ENCODE results near the gene CRHR1.

GRCh38 chr17:45861165-45861564, 77.0 kb downstream of the CRHR1 start:
- TF ChIP-seq ZNF416 (tag by site-specific recombination; IDR thresholded peaks at IDR 0.05) (no peak), TCF7L2 (IDR thresholded peaks at IDR 0.05; ENCODE audit: borderline replicate concordance, low read depth, low read length) (no peak), CTCF (tag by site-specific recombination; IDR thresholded peaks at IDR 0.05) (no peak), ZNF621 (tag by site-specific recombination; IDR thresholded peaks at IDR 0.05) (no peak), ZNF391 (tag by site-specific recombination; IDR thresholded peaks at IDR 0.05; ENCODE audit: borderline replicate concordance, low read depth) (no peak), ZBTB8A (tag by site-specific recombination; IDR thresholded peaks at IDR 0.05) (no peak), ZNF776 (tag by site-specific recombination; IDR thresholded peaks at IDR 0.05; ENCODE audit: borderline replicate concordance) (no peak), ZNF221 (tag by site-specific recombination; IDR thresholded peaks at IDR 0.05; ENCODE audit: borderline replicate concordance) (no peak), ZNF623 (tag by site-specific recombination; IDR thresholded peaks at IDR 0.05) (no peak), ZBTB17 (tag by site-specific recombination; IDR thresholded peaks at IDR 0.05) (no peak), ZNF398 (tag by site-specific recombination; IDR thresholded peaks at IDR 0.05) (no peak), ZNF670 (tag by site-specific recombination; IDR thresholded peaks at IDR 0.05; ENCODE audit: low read depth) (no peak), ZNF843 (tag by site-specific recombination; IDR thresholded peaks at IDR 0.05) (no peak)
